Liver (tissue), 9 donors: ENCODE results near the gene ZBTB4. TPM values are rescaled to one million over a fixed set of nuclear protein-coding genes. Genes with fewer than 3 reads are reported as not detected.

Experiments used
- DNase-seq: peaks from one replicate; pipeline ENCODE4 v3.0.0-alpha.2; 2017; ENCODE audit warnings: low spot score
- H3K27ac ChIP-seq, 2 donors: one replicate each; pipeline ENCODE4 v1.7.0; 2013; ENCODE audit warnings: inconsistent platforms in 2 of 2, low read length in 2 of 2, control low read depth in 1 of 2, low read depth in 1 of 2, mild to moderate bottlenecking in 1 of 2
- H3K27me3 ChIP-seq, 4 donors: one replicate each; pipeline versions ENCODE4 v1.6.1 to v1.7.0; 2013; ENCODE audit warnings: low read length in 3 of 4, inconsistent platforms in 1 of 4, mild to moderate bottlenecking in 1 of 4, moderate library complexity in 1 of 4; ENCODE audit not compliant: control insufficient read depth in 4 of 4, insufficient read depth in 4 of 4
- H3K36me3 ChIP-seq, 4 donors: one replicate each; pipeline versions ENCODE4 v1.6.1 to v1.7.0; 2013; ENCODE audit warnings: low read length in 3 of 4, mild to moderate bottlenecking in 3 of 4, low read depth in 1 of 4, moderate library complexity in 1 of 4; ENCODE audit not compliant: control insufficient read depth in 4 of 4, insufficient read depth in 3 of 4
- H3K4me1 ChIP-seq, 4 donors: one replicate each; pipeline versions ENCODE4 v1.6.1 to v1.7.0; 2013; ENCODE audit warnings: low read length in 3 of 4, mild to moderate bottlenecking in 3 of 4, moderate library complexity in 1 of 4; ENCODE audit not compliant: control insufficient read depth in 4 of 4, insufficient read depth in 4 of 4
- H3K4me3 ChIP-seq, 3 donors: one replicate each; pipeline versions ENCODE4 v1.6.1 to v1.7.0; 2013; ENCODE audit warnings: low read length in 3 of 3, control low read depth in 1 of 3, low read depth in 1 of 3, mild to moderate bottlenecking in 1 of 3
- H3K9ac ChIP-seq, 2 donors: one replicate each; pipeline ENCODE4 v1.7.0; 2013; ENCODE audit warnings: low read length in 2 of 2, mild to moderate bottlenecking in 2 of 2, moderate library complexity in 2 of 2, control low read depth in 1 of 2, low read depth in 1 of 2
- H3K9me3 ChIP-seq, 4 donors: one replicate each; pipeline versions ENCODE4 v1.6.1 to v1.7.0; 2013; ENCODE audit warnings: low read length in 3 of 4; ENCODE audit not compliant: control insufficient read depth in 4 of 4
- ATF3 ChIP-seq: IDR thresholded peaks from 2 replicates; pipeline ENCODE4 v1.6.1; 2016; ENCODE audit warnings: antibody characterized with exemption
- CTCF ChIP-seq: fragments of 150-350 bp; IDR thresholded peaks from 2 replicates; pipeline ENCODE4 v1.5.1; 2017; ENCODE audit warnings: improper control_type of control experiment, low read depth, low read length; ENCODE audit not compliant: missing input control
- EGR1 ChIP-seq, 2 donors: IDR thresholded peaks; 2 replicates each; pipeline ENCODE4 v1.6.1; 2016 to 2018; ENCODE audit warnings: antibody characterized with exemption in 2 of 2, low read depth in 2 of 2
- FOXA1 ChIP-seq: IDR thresholded peaks from 2 replicates; pipeline ENCODE4 v1.6.1; 2016; ENCODE audit warnings: antibody characterized with exemption
- FOXA2 ChIP-seq: IDR thresholded peaks from 2 replicates; pipeline ENCODE4 v1.6.1; 2016; ENCODE audit warnings: antibody characterized with exemption
- GABPA ChIP-seq, 2 donors: IDR thresholded peaks in 1 of 2; conservative IDR thresholded peaks in 1 of 2; 2 replicates each; pipeline ENCODE4 v1.6.1; 2016; ENCODE audit warnings: antibody characterized with exemption in 2 of 2, mild to moderate bottlenecking in 1 of 2, moderate library complexity in 1 of 2
- MAX ChIP-seq: IDR thresholded peaks from 2 replicates; pipeline ENCODE4 v1.6.1; 2016; ENCODE audit warnings: antibody characterized with exemption
- NR2F2 ChIP-seq: IDR thresholded peaks from 2 replicates; pipeline ENCODE4 v1.6.1; 2016; ENCODE audit warnings: antibody characterized with exemption
- RAD21 ChIP-seq, 2 donors: IDR thresholded peaks; 2 replicates each; pipeline ENCODE4 v1.6.1; 2016; ENCODE audit warnings: antibody characterized with exemption in 2 of 2, mild to moderate bottlenecking in 2 of 2
- REST ChIP-seq: IDR thresholded peaks from 2 replicates; pipeline ENCODE4 v1.6.1; 2016; ENCODE audit warnings: antibody characterized with exemption, mild to moderate bottlenecking
- SP1 ChIP-seq: IDR thresholded peaks from 2 replicates; pipeline ENCODE4 v1.6.1; 2018; ENCODE audit warnings: antibody characterized with exemption, mild to moderate bottlenecking
- TAF1 ChIP-seq: conservative IDR thresholded peaks from 2 replicates; pipeline ENCODE4 v1.6.1; 2016; ENCODE audit warnings: antibody characterized with exemption, mild to moderate bottlenecking
- YY1 ChIP-seq: IDR thresholded peaks from 2 replicates; pipeline ENCODE4 v1.6.1; 2016; ENCODE audit warnings: antibody characterized with exemption, mild to moderate bottlenecking
- ZBTB33 ChIP-seq: IDR thresholded peaks from 2 replicates; pipeline ENCODE4 v1.6.1; 2016; ENCODE audit warnings: antibody characterized with exemption
- WGBS: extraction: QIAGEN DNeasy Blood & Tissue Kit; methylation state at CpG from one replicate; pipeline ENCODE4 v1.1.7; 2013; 5-methylcytosine and 5-hydroxymethylcytosine counted together
- polyA plus RNA-seq, 2 donors: library from polyadenylated mRNA; stranded (reverse) in 1 of 2; unstranded in 1 of 2; fragments of 200-250 nt in 1 of 2; fragments of >200 nt in 1 of 2; fragmentation: Nextera tagmentation in 1 of 2; extraction: Ambion mirVana in 1 of 2; gene quantifications; one replicate each; pipeline versions ENCODE4 v1.2.1 to v1.2.3, GENCODE V29; 2013 to 2015
- total RNA-seq, 2 donors: library from RNA; depleted of rRNA; stranded (reverse); fragments of >200 nt; gene quantifications; one replicate each; pipeline ENCODE4 v1.2.3, GENCODE V29; 2014
- donor health status: healthy.
- donor health status: healthy.
- donor health status: healthy.
- donor health status: healthy.
- donor health status: healthy.

Gene ZBTB4
- total and polyA plus RNA-seq, 4 donors: 1.5 to 6.0 (median 5.1) TPM

GRCh38 chr17:7480089-7480384 is 606 bp upstream of the ZBTB4 start (continued):
- TF ChIP-seq EGR1 (IDR thresholded peaks at IDR 0.05; ENCODE audit: low read depth in 2 of 2): no peak
- no peak for TF ChIP-seq FOXA1
- no peak for TF ChIP-seq REST
- no peak for TF ChIP-seq YY1
- no peak for TF ChIP-seq TAF1
- TF ChIP-seq MAX: no peak

GRCh38 chr17:7478276-7479212 is 887 bp downstream of the ZBTB4 start:
- WGBS: 29% methylated on average over 40 of the region's 40 CpGs
- DNase-seq: peak; percentile 70
- H3K4me1 ChIP-seq: peaks cover 15 to 56% (median 41%) of the 10 kb centered on the region in 4 donors

More at GRCh38 chr17:7478276-7479212, 887 bp downstream of the ZBTB4 start:
- no peak for TF ChIP-seq NR2F2
- no peak for TF ChIP-seq CTCF
- TF ChIP-seq FOXA1: no peak
- no peak for TF ChIP-seq SP1
- TF ChIP-seq GABPA (IDR thresholded peaks at IDR 0.05 in 1 of 2, conservative IDR thresholded peaks at IDR 0.05 in 1 of 2): no peak
- no peak for TF ChIP-seq ZBTB33
- no peak for TF ChIP-seq FOXA2
- TF ChIP-seq ATF3: no peak
- TF ChIP-seq RAD21 (IDR thresholded peaks at IDR 0.05): no peak
- TF ChIP-seq MAX: no peak
- no peak for TF ChIP-seq EGR1 (IDR thresholded peaks at IDR 0.05; ENCODE audit: low read depth in 2 of 2)
- TF ChIP-seq REST: no peak
- peak overlapping the region; percentile 42 to 66 for H3K9ac ChIP-seq
- no peaks in the 10 kb centered on the region for H3K27me3 ChIP-seq
- H3K4me3 ChIP-seq: peak overlapping the region; percentile 60 to 96 (median 63)
- no peaks in the 10 kb centered on the region for H3K9me3 ChIP-seq
- peak overlapping the region; percentile 96 to 97 for H3K27ac ChIP-seq
- H3K36me3 ChIP-seq: no peaks in the 10 kb centered on the region
